ENCODE measurements around the gene SCFD2. TPM values are rescaled to one million over a fixed set of nuclear protein-coding genes. Genes with fewer than 3 reads are reported as not detected.

The SCFD2 gene
- total and polyA plus RNA-seq, 2 donors (not counting 3 experiments of a cell fraction or from before 2014, with no cell fraction given) = 12.3 to 22.8 TPM

DNA sequence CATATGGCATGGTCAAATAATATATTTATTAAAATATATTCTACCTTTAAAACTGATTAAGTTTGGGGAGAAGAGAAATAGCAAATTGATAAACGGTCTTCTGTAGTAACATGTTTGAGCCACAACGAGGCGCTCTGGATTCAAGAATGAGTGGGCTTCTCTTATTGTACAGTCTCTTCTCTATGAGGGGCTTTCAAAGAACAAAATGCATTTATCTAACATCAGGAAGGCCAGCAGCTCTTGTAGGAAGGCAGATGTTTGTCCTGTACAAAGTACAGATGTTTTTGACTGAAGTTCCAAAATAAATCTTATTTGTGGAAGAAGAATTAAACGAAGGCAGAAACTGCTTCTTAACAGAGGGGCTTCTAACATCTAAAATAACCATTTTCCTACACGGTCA lies 350.2 kb downstream of the SCFD2 start:
- Histone ChIP-seq H3K4me3 (replicated peaks in 1 of 3; ENCODE audit: insufficient read depth in 1 of 3, low read depth in 1 of 3, low read length in 3 of 3) (no peak overlapping the region), H3K27ac (ENCODE audit: insufficient read depth, low read depth, low read length) (no peak overlapping the region), H3K27me3 (ENCODE audit: control insufficient read depth in 2 of 2, insufficient read depth in 2 of 2, low read length in 2 of 2) (no peaks in the 10 kb centered on the region), H3K9me1 (replicated peaks; ENCODE audit: control insufficient read depth, extremely low read depth, insufficient read depth, low read length) (no peaks in the 10 kb centered on the region), H3K4me2 (ENCODE audit: insufficient read depth, low read length) (no peak overlapping the region), H3K9me3 (replicated peaks; ENCODE audit: control insufficient read depth, insufficient read depth, low read length) (no peaks in the 10 kb centered on the region), H3K36me3 (ENCODE audit: control insufficient read depth in 2 of 2, extremely low read depth in 1 of 2, insufficient read depth in 2 of 2, low read length in 2 of 2) (no peaks in the 10 kb centered on the region), H3K4me1 (ENCODE audit: control insufficient read depth, extremely low read depth, insufficient read depth, low read length) (peaks cover 18% of the 10 kb centered on the region), H3K79me2 (ENCODE audit: control insufficient read depth, insufficient read depth, low read length) (no peaks in the 10 kb centered on the region), H4K20me1 (replicated peaks; ENCODE audit: control insufficient read depth, extremely low read depth, insufficient read depth, low read length) (no peaks in the 10 kb centered on the region), H2AFZ (ENCODE audit: low read depth, low read length) (no peak overlapping the region), H3K9ac (replicated peaks; ENCODE audit: extremely low read depth, insufficient read depth, low read length) (no peak overlapping the region)
- intact Hi-C loops (cut with micrococcal nuclease) (loop anchor here (1.0 to 10.0 kb wide), 10 partner anchors 87 to 1219 kb away; partner anchors contain the start of gene SCFD2), dilution Hi-C loops (cut with MboI; ENCODE audit: extremely low pct_ligation_motif_present, low sequenced_read_pairs) (no loop called here)
- CTCF ChIA-PET = interaction anchor here (0.6 to 4.6 kb wide), 42 partner anchors 9 to 1218 kb away, joined by 3 to 145 read pairs (median 3); partner anchors contain the start of genes PDGFRA and SCFD2
- no TSS peak for BruUV-seq (replicated peaks)
- TF ChIP-seq, protein P1, sequence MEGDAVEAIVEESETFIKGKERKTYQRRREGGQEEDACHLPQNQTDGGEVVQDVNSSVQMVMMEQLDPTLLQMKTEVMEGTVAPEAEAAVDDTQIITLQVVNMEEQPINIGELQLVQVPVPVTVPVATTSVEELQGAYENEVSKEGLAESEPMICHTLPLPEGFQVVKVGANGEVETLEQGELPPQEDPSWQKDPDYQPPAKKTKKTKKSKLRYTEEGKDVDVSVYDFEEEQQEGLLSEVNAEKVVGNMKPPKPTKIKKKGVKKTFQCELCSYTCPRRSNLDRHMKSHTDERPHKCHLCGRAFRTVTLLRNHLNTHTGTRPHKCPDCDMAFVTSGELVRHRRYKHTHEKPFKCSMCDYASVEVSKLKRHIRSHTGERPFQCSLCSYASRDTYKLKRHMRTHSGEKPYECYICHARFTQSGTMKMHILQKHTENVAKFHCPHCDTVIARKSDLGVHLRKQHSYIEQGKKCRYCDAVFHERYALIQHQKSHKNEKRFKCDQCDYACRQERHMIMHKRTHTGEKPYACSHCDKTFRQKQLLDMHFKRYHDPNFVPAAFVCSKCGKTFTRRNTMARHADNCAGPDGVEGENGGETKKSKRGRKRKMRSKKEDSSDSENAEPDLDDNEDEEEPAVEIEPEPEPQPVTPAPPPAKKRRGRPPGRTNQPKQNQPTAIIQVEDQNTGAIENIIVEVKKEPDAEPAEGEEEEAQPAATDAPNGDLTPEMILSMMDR (IDR thresholded peaks at IDR 0.05; ENCODE audit: extremely low read depth in 1 of 2, insufficient read depth in 1 of 2, low read depth in 1 of 2, low read length in 2 of 2) = peak; percentile 53 to 63
- TF ChIP-seq POLR2A (IDR thresholded peaks at IDR 0.05; ENCODE audit: low read depth, low read length) = no peak
- POLR2A ChIA-PET = no interaction called here
- DNase-seq (ENCODE audit: low read depth, low spot score) (peak; percentile 81), FAIRE-seq (peak; percentile 46)

GRCh38 chr4:53014881-53015280 lies 351.0 kb downstream of the SCFD2 start:
- Histone ChIP-seq H3K9ac (replicated peaks; ENCODE audit: extremely low read depth, insufficient read depth, low read length) (no peak overlapping the region), H4K20me1 (replicated peaks; ENCODE audit: control insufficient read depth, extremely low read depth, insufficient read depth, low read length) (no peaks in the 10 kb centered on the region), H3K4me3 (replicated peaks in 1 of 3; ENCODE audit: insufficient read depth in 1 of 3, low read depth in 1 of 3, low read length in 3 of 3) (no peak overlapping the region), H3K9me3 (replicated peaks; ENCODE audit: control insufficient read depth, insufficient read depth, low read length) (no peaks in the 10 kb centered on the region), H2AFZ (ENCODE audit: low read depth, low read length) (no peak overlapping the region), H3K27me3 (ENCODE audit: control insufficient read depth in 2 of 2, insufficient read depth in 2 of 2, low read length in 2 of 2) (no peaks in the 10 kb centered on the region), H3K4me2 (ENCODE audit: insufficient read depth, low read length) (no peak overlapping the region), H3K4me1 (ENCODE audit: control insufficient read depth, extremely low read depth, insufficient read depth, low read length) (peaks cover 18% of the 10 kb centered on the region), H3K79me2 (ENCODE audit: control insufficient read depth, insufficient read depth, low read length) (no peaks in the 10 kb centered on the region), H3K36me3 (ENCODE audit: control insufficient read depth in 2 of 2, extremely low read depth in 1 of 2, insufficient read depth in 2 of 2, low read length in 2 of 2) (no peaks in the 10 kb centered on the region), H3K9me1 (replicated peaks; ENCODE audit: control insufficient read depth, extremely low read depth, insufficient read depth, low read length) (no peaks in the 10 kb centered on the region), H3K27ac (ENCODE audit: insufficient read depth, low read depth, low read length) (no peak overlapping the region)
- intact Hi-C loops (cut with micrococcal nuclease) = loop anchor here (1.0 to 10.0 kb wide), 9 partner anchors 87 to 893 kb away; partner anchors contain the start of gene SCFD2
- no TSS peak for BruUV-seq (replicated peaks)
- DNase-seq (ENCODE audit: low read depth, low spot score) (no peak), FAIRE-seq (no peak)
- POLR2A ChIA-PET = no interaction called here
- no peak for TF ChIP-seq GATA2 (IDR thresholded peaks at IDR 0.05; ENCODE audit: insufficient read depth, insufficient read length, low read depth, low read length)
- no peak for TF ChIP-seq POLR2AphosphoS5 (IDR thresholded peaks at IDR 0.05; ENCODE audit: insufficient read depth, low read depth, low read length)
- TF ChIP-seq MYC (IDR thresholded peaks at IDR 0.05; ENCODE audit: low read depth, low read length) = no peak
- TF ChIP-seq, protein P1 (IDR thresholded peaks at IDR 0.05; ENCODE audit: extremely low read depth in 1 of 2, insufficient read depth in 1 of 2, low read depth in 1 of 2, low read length in 2 of 2) = no peak
- TF ChIP-seq, protein P2, sequence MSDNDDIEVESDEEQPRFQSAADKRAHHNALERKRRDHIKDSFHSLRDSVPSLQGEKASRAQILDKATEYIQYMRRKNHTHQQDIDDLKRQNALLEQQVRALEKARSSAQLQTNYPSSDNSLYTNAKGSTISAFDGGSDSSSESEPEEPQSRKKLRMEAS (IDR thresholded peaks at IDR 0.05; ENCODE audit: insufficient read depth, insufficient read length) = no peak
- TF ChIP-seq POLR2A (IDR thresholded peaks at IDR 0.05; ENCODE audit: low read depth, low read length) = no peak
- CTCF ChIA-PET = interaction anchor here (0.7 to 4.6 kb wide), 14 partner anchors 18 to 1218 kb away, joined by 3 to 145 read pairs (median 5); partner anchors contain the start of gene PDGFRA
- dilution Hi-C loops (cut with MboI; ENCODE audit: extremely low pct_ligation_motif_present, low sequenced_read_pairs) = no loop called here
